ENCODE measurements around the gene IGSF8.

The IGSF8 gene, protein sequence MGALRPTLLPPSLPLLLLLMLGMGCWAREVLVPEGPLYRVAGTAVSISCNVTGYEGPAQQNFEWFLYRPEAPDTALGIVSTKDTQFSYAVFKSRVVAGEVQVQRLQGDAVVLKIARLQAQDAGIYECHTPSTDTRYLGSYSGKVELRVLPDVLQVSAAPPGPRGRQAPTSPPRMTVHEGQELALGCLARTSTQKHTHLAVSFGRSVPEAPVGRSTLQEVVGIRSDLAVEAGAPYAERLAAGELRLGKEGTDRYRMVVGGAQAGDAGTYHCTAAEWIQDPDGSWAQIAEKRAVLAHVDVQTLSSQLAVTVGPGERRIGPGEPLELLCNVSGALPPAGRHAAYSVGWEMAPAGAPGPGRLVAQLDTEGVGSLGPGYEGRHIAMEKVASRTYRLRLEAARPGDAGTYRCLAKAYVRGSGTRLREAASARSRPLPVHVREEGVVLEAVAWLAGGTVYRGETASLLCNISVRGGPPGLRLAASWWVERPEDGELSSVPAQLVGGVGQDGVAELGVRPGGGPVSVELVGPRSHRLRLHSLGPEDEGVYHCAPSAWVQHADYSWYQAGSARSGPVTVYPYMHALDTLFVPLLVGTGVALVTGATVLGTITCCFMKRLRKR

DNA sequence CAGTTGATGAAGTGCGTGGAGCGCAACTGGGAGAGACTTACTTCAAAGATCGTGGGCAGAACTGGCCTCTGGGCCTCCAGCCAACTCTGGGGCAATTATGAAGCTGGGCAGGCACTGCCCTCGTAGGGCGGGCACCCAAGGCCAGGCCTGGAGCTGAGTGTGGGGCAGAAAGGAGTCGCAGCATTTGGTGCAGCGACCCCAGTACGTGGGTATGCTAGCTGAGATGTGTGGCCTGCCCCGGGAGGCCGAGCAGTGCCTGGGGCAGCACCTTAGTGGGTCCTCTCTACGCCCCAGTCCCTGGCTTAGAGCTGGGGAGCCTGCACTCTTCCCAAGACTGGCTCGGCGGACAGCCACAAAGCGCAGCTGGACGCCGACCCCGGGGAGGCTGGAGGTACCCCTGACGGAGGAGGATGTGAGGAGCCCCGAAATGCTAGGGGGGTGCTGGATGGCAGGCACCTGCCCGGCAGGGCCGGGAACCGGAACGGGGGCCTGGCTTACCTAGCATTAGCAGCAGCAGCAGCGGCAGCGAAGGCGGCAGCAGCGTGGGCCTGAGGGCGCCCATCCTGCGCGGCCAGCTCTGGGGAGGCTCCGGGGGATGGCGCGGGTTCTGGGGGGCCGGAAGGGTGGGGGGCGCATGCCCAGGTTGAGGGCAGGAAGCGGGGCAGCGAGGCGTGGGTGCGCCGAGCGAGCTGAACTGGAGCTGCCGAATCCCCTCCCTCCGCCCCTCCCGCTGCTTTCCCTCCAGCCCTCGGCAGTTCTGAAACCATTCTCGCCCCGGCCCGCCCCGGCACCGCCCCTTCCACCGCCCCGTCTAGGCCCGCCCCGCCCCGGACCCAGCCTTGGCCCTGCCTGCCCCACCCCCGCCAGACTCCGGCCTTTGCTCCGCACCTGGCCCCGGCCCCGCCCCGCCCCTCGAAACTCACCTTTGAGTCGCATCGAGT, at the start of gene IGSF8:
Gene IGSF8, minus strand, starts transcription at position 709 of the 941 bp plus-strand sequence. Its CDS starts 147 bp downstream, at position 562.
- peak; percentile 79 to 96 (median 92) for DNase-seq (ENCODE audit: low read depth in 2 of 3, low spot score in 2 of 3)

DNA sequence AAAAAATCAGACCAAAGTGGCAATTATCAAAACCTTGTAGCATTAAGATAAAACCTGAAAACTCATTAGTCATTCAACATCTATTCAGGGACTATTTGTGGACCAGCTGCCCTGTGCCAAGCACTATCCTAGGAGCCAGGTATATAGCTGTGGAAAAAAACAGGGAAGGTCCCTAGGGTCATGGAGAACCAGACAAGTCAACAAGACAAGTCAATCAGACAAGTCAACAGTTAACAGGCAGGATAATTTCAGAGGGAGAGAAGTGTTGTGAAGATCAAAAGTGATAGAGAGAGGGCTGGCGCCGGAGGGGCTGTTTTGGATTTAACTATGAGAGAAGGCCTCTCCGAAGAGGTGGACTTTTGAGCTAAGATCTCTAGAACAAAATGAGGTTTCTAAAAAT, 49.7 kb upstream of the IGSF8 start:
- no peak for DNase-seq (ENCODE audit: low read depth in 2 of 3, low spot score in 2 of 3)

DNA sequence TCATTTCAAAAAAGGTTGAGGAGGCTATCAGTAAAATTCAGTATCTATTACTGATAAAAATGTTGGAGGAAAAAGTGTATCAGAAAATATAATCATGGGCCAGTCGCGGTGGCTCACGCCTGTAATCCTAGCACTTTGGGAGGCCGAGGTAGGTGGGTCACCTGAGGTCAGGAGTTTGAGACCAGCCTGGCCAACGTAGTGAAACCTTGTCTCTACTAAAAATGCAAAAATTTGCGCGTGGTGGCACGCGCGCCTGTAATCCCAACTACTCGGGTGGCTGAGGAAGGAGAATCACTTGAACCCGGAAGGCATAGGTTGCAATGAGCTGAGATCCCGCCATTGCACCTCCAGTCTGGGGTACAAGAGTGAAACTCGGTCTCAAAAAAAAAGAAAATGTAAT, 47.7 kb upstream of the IGSF8 start:
- DNase-seq (ENCODE audit: low read depth in 2 of 3, low spot score in 2 of 3): no peak

DNA sequence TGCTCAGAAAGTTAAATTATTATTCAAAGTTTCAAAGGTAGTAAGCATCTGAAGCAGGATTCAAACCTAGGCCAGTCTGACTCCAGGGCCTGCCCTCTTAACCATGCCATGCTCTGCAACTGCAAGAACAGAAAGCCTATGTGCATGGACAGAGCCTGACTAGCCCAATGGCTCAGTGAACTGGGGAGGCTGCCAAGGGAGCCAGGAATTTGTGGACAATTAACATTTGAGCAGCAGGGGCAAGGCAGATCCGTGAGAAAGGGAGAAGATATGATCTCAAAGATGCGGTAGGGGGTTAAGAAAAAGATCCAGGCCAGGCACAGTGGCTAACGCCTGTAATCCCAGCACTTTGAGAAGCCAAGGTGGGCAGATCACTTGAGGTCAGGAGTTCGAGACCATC, 46.5 kb upstream of the IGSF8 start:
- DNase-seq (ENCODE audit: low read depth in 2 of 3, low spot score in 2 of 3): no peak

DNA sequence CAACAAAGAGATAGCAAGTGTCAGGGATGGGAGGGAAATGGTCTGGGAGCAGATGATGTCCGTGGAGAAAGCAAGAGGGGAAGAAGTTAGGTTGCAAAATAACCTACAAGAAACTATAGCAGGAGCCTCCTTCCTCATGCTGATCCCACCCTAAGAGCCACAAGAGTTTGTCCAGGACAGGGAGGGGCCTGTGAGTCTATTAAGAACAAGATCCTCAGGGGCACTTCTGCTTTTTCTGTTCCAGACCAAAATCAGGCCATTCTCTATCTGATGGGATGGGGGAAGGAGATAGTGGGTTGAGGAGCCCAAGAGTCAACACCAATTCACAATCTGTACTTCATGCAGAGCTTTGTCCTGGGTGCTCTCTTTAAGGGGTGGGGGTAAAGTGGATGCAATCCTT, 45.3 kb upstream of the IGSF8 start:
- DNase-seq (ENCODE audit: low read depth in 2 of 3, low spot score in 2 of 3): no peak

DNA sequence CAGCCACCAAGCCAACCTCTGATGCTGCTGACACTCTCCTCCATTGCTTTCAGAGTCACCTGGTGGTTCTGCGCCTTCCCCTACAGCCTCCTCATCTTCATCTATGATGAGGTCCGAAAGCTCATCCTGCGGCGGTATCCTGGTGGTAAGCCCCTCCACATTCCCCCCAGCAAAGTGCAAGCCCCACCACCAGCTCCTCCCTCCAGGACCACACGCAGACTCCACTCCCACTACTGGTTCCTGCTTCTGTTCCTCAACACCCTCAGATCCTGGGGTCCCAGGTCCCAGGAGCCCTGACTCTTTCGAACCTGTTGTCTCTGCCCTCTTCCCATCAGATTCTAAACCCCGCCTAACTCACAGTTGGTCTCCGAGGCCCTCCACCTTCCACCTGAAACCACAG, 41.4 kb upstream of the IGSF8 start:
- no peak for DNase-seq (ENCODE audit: low read depth in 2 of 3, low spot score in 2 of 3)

DNA sequence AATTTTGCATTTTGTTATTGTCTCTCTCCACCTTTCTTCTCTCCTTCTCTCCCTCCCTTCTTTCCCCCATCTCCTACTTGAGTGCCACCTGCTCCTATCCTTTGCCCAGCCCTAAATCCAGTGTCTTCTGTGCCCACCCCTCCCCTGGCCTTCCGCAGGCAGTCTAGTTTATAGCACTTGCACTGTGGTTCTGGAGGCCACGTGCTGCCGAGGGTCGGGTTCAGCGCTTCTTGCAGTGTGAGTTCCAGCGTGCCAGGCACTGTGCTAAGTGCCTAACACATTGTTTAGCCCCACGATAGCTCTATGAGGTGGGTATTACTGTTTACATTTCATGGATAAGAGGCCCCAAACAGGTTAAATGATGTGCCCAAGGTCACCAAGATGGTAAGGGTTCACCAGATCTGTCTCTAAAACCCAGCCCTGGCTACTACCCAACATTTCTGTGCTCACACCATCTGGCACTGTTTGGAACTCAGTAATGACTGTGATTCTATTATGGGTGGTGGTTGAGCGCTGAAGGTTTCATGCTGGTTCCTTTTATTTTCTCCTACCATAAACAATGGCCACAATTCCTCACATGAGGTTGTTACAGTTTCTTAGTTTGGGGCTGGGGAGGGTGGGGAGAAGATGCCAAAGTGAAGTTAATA, 38.9 kb upstream of the IGSF8 start:
- DNase-seq (ENCODE audit: low read depth in 2 of 3, low spot score in 2 of 3): no peak

DNA sequence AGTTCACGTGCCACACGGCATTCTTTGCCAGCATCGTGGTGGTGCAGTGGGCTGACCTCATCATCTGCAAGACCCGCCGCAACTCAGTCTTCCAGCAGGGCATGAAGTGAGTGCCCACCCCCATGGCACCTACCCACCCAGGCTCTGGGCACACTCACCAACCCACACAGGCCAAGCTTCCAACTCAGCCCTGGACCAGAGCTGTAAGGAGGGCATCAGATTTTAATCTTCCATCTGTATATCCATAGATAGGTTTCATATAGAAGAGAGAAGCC, 38.4 kb upstream of the IGSF8 start:
- no peak for DNase-seq (ENCODE audit: low read depth in 2 of 3, low spot score in 2 of 3)

DNA sequence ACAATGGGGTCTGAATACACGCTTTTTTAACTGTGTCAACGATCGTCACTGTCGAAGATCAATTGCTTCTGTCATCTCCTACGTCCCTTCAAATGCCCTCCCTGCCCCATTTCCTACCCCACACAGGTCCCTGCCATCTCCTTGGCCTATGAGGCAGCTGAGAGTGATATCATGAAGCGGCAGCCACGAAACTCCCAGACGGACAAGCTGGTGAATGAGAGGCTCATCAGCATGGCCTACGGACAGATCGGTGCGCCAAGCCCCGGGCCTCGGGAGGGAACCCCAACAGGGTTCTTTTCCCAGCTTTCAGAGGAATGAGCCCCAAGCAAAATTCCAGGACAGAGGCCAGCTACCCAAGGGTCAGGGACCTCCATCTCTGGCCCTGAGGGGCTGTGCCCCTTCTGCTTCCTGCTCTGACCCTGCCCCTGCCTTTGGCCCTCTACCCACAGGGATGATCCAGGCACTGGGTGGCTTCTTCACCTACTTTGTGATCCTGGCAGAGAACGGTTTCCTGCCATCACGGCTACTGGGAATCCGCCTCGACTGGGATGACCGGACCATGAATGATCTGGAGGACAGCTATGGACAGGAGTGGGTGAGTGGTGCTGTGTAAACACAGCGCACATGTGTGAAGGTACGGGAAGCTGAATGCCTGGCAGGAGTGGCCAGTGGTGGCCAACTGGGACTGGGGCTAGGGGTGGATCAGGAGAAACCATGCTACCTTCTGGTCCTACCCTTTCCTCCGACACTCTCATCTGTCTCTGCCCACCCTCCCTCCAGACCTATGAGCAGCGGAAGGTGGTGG, 37.9 kb upstream of the IGSF8 start:
- DNase-seq (ENCODE audit: low read depth in 2 of 3, low spot score in 2 of 3): no peak

DNA sequence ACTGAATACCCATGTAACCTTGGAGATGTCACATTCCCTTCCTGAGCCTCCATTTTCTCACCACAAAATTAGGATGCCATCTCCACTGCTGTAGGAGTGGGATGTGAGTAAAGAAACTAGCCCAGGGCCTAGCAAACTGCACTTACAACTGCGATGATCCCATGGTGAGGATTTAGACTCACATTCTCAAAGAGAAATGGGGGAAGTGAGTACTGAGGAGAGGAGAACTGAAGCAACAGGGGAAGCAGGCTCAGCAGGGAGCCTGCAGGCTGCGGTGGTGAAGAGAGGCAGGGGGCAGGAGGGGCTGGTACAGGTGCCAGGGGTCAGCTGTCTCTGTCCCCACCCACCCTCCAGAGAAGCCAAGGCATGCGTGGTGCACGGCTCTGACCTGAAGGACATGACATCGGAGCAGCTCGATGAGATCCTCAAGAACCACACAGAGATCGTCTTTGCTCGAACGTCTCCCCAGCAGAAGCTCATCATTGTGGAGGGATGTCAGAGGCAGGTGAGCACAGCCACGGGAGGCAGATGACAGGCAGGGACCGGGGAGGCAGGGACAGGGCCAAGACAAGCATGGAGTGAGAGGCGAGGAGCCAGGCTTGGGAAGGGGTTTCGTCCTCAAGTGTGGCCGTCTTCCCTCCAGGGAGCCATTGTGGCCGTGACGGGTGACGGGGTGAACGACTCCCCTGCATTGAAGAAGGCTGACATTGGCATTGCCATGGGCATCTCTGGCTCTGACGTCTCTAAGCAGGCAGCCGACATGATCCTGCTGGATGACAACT, 36.6 kb upstream of the IGSF8 start:
- DNase-seq (ENCODE audit: low read depth in 2 of 3, low spot score in 2 of 3): no peak

DNA sequence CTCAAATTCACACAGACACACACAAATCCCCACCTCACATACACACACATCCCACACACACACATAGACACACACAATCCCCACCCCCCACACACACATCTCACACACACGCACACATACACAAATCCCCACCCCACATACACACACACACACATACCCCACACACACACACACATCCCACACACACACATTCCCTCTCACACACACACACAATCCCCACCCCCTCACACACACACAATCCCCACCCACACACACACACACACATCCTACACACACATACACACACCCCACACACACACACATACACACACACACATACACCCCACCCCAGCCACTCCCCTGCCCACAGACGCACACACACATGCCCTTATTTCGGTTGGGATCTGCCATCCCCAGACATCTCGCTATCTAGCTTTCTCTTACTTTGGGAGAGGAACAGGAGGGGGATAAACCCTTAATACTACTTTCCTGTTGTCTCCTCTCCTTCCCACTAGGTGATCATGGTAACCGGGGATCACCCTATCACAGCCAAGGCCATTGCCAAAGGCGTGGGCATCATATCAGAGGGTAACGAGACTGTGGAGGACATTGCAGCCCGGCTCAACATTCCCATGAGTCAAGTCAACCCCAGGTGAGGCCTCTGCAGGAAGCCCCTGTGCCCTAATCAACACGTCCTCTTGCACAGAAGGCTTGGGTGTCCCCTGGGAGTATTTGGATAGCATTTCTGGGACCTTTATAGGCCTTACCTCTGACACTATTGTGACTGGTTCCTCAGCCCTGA, 35.8 kb upstream of the IGSF8 start:
- DNase-seq (ENCODE audit: low read depth in 2 of 3, low spot score in 2 of 3): no peak

DNA sequence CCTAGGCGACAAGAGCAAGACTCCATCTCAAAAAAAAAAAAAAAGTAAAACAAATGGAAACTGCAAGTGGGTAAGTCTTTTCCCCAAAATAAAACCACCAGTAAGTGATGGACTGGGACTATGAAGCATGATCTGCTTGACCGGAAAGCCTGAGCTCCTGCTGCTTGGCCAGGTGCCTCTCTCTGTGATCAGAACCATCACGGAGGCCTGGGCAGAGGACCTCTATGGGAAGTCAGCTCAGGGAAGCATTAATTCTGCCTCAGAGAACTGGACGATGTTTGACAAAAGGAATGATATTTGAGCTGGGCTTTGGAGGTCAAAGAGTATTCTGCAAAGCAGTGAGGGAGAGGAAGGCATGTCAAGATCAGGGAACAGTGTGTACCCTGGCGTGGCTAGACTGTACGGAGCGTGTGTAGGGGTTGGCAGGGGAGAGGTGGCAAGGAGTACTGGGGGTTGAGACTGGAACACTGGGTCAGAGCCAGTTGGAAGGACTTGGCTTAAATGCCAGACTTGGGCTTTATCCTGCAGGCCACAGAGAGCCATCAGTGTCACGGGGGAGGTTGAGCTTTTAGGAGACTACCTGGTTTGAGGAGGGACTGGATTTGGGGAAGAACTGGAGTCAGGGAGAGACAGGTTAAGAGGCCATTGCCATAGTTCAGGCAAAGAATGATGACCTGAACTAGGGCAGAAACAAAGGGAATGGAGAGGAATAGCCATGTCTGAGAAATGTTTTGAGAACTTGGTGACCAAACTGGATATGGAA, 33.6 kb upstream of the IGSF8 start:
- no peak for DNase-seq (ENCODE audit: low read depth in 2 of 3, low spot score in 2 of 3)

DNA sequence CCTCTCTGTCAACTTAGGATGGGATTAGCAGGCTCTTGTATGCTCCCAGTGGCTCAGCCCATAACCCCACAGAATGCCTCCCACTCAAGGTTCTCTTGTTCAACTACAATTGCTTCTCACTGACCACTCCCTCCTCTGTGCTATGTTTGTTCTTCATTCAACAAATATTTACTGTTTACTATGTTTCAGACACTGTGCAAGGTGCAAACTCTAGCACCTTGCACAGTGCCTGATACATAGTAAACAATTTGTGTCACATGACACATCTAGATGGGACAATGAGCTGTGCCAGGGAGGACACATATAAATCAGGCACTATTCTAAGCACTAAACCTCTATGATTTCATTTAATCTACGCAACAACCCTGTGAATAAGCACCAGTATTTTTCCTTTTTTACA, 32.5 kb upstream of the IGSF8 start:
- no peak for DNase-seq (ENCODE audit: low read depth in 2 of 3, low spot score in 2 of 3)

DNA sequence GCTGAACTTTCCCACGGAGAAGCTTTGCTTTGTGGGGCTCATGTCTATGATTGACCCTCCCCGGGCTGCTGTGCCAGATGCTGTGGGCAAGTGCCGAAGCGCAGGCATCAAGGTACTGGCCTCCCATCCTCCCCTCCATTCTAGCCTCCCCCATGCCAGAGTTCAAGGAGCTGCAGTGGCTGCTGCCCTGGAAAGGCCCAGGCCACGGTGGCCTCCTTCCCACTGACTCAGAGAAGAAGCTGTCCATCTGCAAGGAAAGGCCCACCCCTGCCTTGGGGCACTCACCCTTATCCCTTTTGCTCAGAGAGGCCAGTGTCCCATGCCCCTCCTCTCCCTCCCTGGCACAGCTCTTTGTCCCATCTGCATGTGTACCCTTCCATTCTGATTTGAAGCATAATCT, 32.1 kb upstream of the IGSF8 start:
- DNase-seq (ENCODE audit: low read depth in 2 of 3, low spot score in 2 of 3): no peak

DNA sequence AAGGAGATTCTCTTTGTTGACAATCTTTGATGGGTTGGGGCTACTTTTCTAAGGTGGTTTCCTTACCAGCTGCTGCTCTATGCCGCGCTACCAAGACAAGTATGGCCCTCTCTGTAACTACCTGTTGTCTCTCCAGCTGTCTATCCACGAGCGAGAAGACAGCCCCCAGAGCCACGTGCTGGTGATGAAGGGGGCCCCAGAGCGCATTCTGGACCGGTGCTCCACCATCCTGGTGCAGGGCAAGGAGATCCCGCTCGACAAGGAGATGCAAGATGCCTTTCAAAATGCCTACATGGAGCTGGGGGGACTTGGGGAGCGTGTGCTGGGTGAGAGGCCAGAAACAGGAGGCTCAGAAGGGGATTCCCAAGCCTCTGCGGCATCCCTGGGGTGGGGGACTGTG, 31.5 kb upstream of the IGSF8 start:
- DNase-seq (ENCODE audit: low read depth in 2 of 3, low spot score in 2 of 3): no peak

DNA sequence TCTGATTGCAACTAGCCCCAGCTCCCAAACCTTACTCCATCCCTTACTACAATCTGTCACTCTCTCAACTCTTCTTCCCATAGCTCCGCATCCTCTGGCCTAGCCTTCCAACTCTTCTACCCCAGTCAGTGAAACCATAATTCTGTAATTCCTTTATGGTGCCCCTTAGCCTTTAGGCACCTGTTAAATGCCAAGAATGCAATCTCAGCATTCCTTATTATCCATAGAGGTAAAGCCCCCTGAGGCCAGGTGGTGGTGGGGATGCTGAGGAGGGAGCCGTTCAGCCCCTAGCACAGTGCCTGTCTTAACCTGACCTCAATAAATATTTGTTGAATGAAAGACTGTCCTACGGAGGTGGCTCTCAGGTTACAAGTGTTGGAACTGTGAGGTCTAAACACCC, 31.1 kb upstream of the IGSF8 start:
- DNase-seq (ENCODE audit: low read depth in 2 of 3, low spot score in 2 of 3): no peak

DNA sequence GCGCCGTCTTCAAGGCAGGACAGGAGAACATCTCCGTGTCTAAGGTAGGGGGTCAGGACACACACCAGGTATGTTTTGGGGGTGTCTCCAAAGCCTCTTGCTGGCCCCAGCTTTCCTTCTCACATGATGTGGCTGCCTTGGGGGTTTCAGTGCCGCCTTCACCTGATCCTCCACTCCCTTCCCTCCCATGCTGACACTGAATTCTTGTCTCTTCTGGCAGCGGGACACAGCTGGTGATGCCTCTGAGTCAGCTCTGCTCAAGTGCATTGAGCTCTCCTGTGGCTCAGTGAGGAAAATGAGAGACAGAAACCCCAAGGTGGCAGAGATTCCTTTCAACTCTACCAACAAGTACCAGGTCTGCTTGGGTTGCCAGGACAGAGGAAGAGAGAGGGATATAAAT, 30.6 kb upstream of the IGSF8 start:
- DNase-seq (ENCODE audit: low read depth in 2 of 3, low spot score in 2 of 3): no peak

DNA sequence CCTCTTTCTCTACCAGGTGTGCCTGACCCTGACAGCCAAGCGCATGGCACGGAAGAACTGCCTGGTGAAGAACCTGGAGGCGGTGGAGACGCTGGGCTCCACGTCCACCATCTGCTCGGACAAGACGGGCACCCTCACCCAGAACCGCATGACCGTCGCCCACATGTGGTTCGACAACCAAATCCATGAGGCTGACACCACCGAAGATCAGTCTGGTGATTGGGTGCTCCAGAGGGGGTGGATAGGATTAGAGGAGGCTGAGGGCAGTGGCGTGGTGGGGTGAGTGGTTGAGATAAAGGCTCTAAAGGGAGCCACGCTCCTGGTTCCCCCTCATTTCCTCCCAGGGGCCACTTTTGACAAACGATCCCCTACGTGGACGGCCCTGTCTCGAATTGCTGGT, 30.2 kb upstream of the IGSF8 start:
- no peak for DNase-seq (ENCODE audit: low read depth in 2 of 3, low spot score in 2 of 3)
